ENCODE results near the gene NAALADL2. TPM values are rescaled to one million over a fixed set of nuclear protein-coding genes. Genes with fewer than 3 reads are reported as not detected.

The NAALADL2 gene
- total and polyA plus RNA-seq, 2 of the 4 experiments (the other 2 are of a cell fraction), result 3.8 to 19.2 TPM

- no peak for TF ChIP-seq MXI1 (IDR thresholded peaks at IDR 0.05; ENCODE audit: borderline replicate concordance, low read depth, low read length)
Observed at GRCh38 chr3:175346573-175347356, 487.6 kb downstream of the NAALADL2 start (continued).

GRCh38 chr3:175349168-175349567 is 490.0 kb downstream of the NAALADL2 start:
- in situ Hi-C loops (cut with MboI; ENCODE audit: low sequenced_read_pairs), result no loop called here
- POLR2A ChIA-PET (ENCODE audit: unreplicated experiment), result no interaction called here

More at GRCh38 chr3:175349168-175349567, 490.0 kb downstream of the NAALADL2 start:
- H2AK5ac ChIP-seq (ENCODE audit: low read depth, low read length), result 0 out of 2 replicates have a peak overlapping the region, but pooled peaks have one; percentile 1
- no peaks in the 10 kb centered on the region for H3K4me1 ChIP-seq (ENCODE audit: control insufficient read depth, insufficient read depth, low read length)
- H2AK9ac ChIP-seq (replicated peaks; ENCODE audit: low read depth, low read length, poor library complexity), result no peak overlapping the region
- no peak overlapping the region for H2AFZ ChIP-seq (replicated peaks; ENCODE audit: low read length, poor library complexity)
- whole genome bisulfite sequencing, 2 experiments (ENCODE audit: extremely low coverage in 2 of 2, insufficient read length in 1 of 2), result no CpG with 5 or more reads among the region's 2 CpGs
- no peak overlapping the region for H3K23ac ChIP-seq (ENCODE audit: low read depth, low read length)
- H4K8ac ChIP-seq (ENCODE audit: low read depth in 2 of 2, low read length in 2 of 2), result no peak overlapping the region
- H3K56ac ChIP-seq (ENCODE audit: extremely low read depth, insufficient read depth, low read length), result no peak overlapping the region
- no peak overlapping the region for H3K4ac ChIP-seq (ENCODE audit: low read depth, low read length)
- no peak overlapping the region for H4K5ac ChIP-seq (ENCODE audit: low read depth, low read length)
- no peak for TF ChIP-seq POLR2A (IDR thresholded peaks at IDR 0.05; ENCODE audit: low read depth, low read length)
- TF ChIP-seq RAD21 (IDR thresholded peaks at IDR 0.05; ENCODE audit: low read length), result no peak
- no peak for TF ChIP-seq NFE2L2 (IDR thresholded peaks at IDR 0.05; ENCODE audit: low read depth, low read length)
- no peak for TF ChIP-seq MAFK (IDR thresholded peaks at IDR 0.05; ENCODE audit: low read depth, low read length)
- TF ChIP-seq MAZ (IDR thresholded peaks at IDR 0.05; ENCODE audit: borderline replicate concordance, low read depth, low read length), result no peak
- TF ChIP-seq BHLHE40 (IDR thresholded peaks at IDR 0.05; ENCODE audit: low read depth, low read length), result no peak
- TF ChIP-seq CHD1 (IDR thresholded peaks at IDR 0.05; ENCODE audit: low read depth, low read length), result no peak
- no peak for TF ChIP-seq CTCF (conservative IDR thresholded peaks at IDR 0.05; ENCODE audit: low read depth, low read length)
- no peak for TF ChIP-seq FOS (IDR thresholded peaks at IDR 0.05; ENCODE audit: low read depth, low read length)
- H2BK120ac ChIP-seq (ENCODE audit: low read depth, low read length), result no peak overlapping the region
- no peak overlapping the region for H3K18ac ChIP-seq (ENCODE audit: low read depth, low read length)
- CTCF ChIA-PET, result interaction anchor here (0.6 kb wide), 1 partner anchor 9 kb away, joined by 3 read pairs; no protein-coding TSS in a partner anchor
- ATAC-seq (ENCODE audit: low read depth), result no peak
- peak overlapping the region; percentile 73; the same call in 1 of the 2 replicates for H2BK20ac ChIP-seq (ENCODE audit: low read depth, low read length)
- no peak overlapping the region for H3K4me2 ChIP-seq (ENCODE audit: low read depth, low read length)
- H3K4me3 ChIP-seq (ENCODE audit: insufficient read depth, low read depth, low read length), result no peak overlapping the region
- dilution Hi-C loops (cut with HindIII; ENCODE audit: low sequenced_read_pairs, unreplicated experiment) (no loop called here), intact Hi-C loops (cut with micrococcal nuclease) (no loop called here)
- no peaks in the 10 kb centered on the region for H3K27me3 ChIP-seq (ENCODE audit: control insufficient read depth, insufficient read depth, low read length)
- H3K79me1 ChIP-seq (ENCODE audit: low read depth in 1 of 2, low read length in 2 of 2), result no peaks in the 10 kb centered on the region
- no peaks in the 10 kb centered on the region for H3K36me3 ChIP-seq (ENCODE audit: control insufficient read depth, insufficient read depth, low read length)
- no peak overlapping the region for H3K9ac ChIP-seq (ENCODE audit: low read depth, low read length)
- H2BK15ac ChIP-seq (ENCODE audit: low read depth, low read length), result no peak overlapping the region
- no peak overlapping the region for H3K27ac ChIP-seq (ENCODE audit: insufficient read depth, low read length)
- H2BK5ac ChIP-seq (ENCODE audit: low read depth, low read length, poor library complexity, severe bottlenecking), result no peak overlapping the region
- no peak for DNase-seq
- no peak overlapping the region; the same call in 1 of the 2 replicates for H4K91ac ChIP-seq (ENCODE audit: insufficient read depth, low read depth, low read length)
- H3K14ac ChIP-seq (replicated peaks; ENCODE audit: low read depth, low read length), result no peak overlapping the region
- no peaks in the 10 kb centered on the region for H4K20me1 ChIP-seq (ENCODE audit: insufficient read depth, low read length)
- H3K9me3 ChIP-seq (ENCODE audit: control insufficient read depth, insufficient read depth, low read length), result no peaks in the 10 kb centered on the region
- H3K9me1 ChIP-seq (ENCODE audit: insufficient read depth, low read length), result no peaks in the 10 kb centered on the region; the same call in 1 of the 2 replicates
- BruUV-seq (replicated peaks), result no TSS peak

All from IMR-90 (cell line).